Testis (tissue), 3 donors: ENCODE measurements around the gene SHISA7. TPM values are rescaled to one million over a fixed set of nuclear protein-coding genes. Genes with fewer than 3 reads are reported as not detected.

Experiments
- DNase-seq: peaks from one replicate; pipeline ENCODE4 v3.0.0-alpha.2; 2019
- H3K27ac ChIP-seq, 2 donors: fragments of 200-600 bp; sonication (generic); one replicate each; pipeline ENCODE4 v1.5.1; 2019
- H3K27me3 ChIP-seq: fragments of 200-600 bp; sonication (generic); one replicate; pipeline ENCODE4 v1.5.1; 2019
- H3K36me3 ChIP-seq: fragments of 200-600 bp; sonication (generic); one replicate; pipeline ENCODE4 v1.5.1; 2017; ENCODE audit warnings: low read depth; ENCODE audit errors: missing control alignments
- H3K4me1 ChIP-seq: fragments of 200-600 bp; sonication (generic); one replicate; pipeline ENCODE4 v1.5.1; 2019
- H3K4me3 ChIP-seq, 2 donors: fragments of 200-600 bp; sonication (generic); one replicate each; pipeline ENCODE4 v1.5.1; 2017 to 2019
- H3K9me3 ChIP-seq: fragments of 200-600 bp; sonication (generic); one replicate; pipeline ENCODE4 v1.5.1; 2017
- POLR2A ChIP-seq: fragments of 450-650 bp; IDR thresholded peaks from one replicate; pipeline ENCODE4 v1.6.1; 2017; ENCODE audit warnings: antibody characterized with exemption, mild to moderate bottlenecking, moderate library complexity
- WGBS, 2 donors: methylation state at CpG; one replicate each; pipeline ENCODE4 v1.1.5; 2018; 5-methylcytosine and 5-hydroxymethylcytosine counted together
- intact Hi-C: fragments of 100-400 bp; cut with DNase I; formaldehyde crosslinking; loops from one replicate; pipeline ENCODE4 v1.15.1; 2023; ENCODE audit warnings: low total_unique reads
- polyA plus RNA-seq: library from polyadenylated mRNA; stranded (reverse); fragments of 350-450 nt; fragmentation: Illumina TruSeq; extraction: RNeasy Lipid Tissue Mini Kit (QIAGEN cat#74804); gene quantifications from one replicate; pipeline ENCODE4 v1.2.3, GENCODE V29; 2014; ENCODE audit warnings: low read depth, low replicate concordance; ENCODE audit not compliant: insufficient read depth
- total RNA-seq, 2 donors: library from RNA; depleted of rRNA; stranded (reverse); fragments of >200 nt; gene quantifications; one replicate each; pipeline ENCODE4 v1.2.3, GENCODE V29; 2016
- TF ChIP-seq, protein P1 (sequence below), 3 experiments: fragments of 450-650 bp in 2 of 3; fragments of 200-600 bp in 1 of 3; sonication (generic) in 1 of 3; IDR thresholded peaks; one replicate each; pipeline ENCODE4 v1.5.1; 2016 to 2019; ENCODE audit warnings: antibody characterized with exemption in 3 of 3, mild to moderate bottlenecking in 2 of 3, moderate library complexity in 1 of 3

Gene SHISA7
- total and polyA plus RNA-seq, 3 donors from 2014 or later: 0.43 to 1.0 (median 0.45) TPM

DNA sequence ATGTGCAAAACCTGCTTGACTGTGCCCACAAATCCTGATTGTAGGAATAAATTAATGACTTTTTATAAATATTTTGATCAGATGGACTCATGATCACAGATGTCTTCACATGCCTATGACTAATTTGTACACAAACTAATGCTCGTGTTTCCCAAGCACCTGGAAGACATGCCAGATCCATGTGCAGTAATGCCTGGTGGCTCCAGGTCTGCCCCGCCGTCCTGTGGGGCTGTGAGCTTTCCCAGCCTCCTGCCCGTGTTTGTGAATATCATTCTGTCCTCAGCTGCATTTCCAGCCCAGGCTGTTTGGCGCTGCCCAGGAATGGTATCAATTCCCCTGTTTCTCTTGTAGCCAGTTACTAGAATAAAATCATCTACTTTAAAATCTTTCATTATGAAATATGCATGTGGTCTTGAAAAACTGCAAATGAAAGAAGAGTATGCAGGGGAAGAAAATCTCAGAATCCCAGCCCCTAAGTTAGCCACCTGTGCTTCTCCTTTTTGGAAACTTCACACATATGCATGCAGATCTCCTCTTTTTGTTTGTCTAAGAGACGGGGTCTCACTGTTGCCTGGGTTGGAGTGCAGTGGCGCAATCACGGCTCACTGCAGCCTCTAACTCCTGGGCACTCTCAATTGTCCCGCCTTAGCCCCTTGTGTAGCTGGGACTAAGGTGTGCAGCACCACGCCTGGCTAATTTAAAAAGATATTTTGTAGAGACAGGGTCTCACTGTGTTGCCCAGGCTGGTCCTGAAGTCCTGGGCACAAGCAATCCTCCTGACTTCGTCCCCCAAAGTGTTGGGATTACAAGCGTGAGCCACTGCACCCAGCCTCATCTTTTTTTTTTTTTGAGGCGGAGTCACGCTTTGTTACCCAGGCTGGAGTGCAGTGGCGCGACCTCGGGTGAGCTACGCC is 51.1 kb downstream of the SHISA7 start:
- no peak overlapping the region for H3K4me3 ChIP-seq
- H3K27ac ChIP-seq: no peak overlapping the region
- TF ChIP-seq, protein P1, sequence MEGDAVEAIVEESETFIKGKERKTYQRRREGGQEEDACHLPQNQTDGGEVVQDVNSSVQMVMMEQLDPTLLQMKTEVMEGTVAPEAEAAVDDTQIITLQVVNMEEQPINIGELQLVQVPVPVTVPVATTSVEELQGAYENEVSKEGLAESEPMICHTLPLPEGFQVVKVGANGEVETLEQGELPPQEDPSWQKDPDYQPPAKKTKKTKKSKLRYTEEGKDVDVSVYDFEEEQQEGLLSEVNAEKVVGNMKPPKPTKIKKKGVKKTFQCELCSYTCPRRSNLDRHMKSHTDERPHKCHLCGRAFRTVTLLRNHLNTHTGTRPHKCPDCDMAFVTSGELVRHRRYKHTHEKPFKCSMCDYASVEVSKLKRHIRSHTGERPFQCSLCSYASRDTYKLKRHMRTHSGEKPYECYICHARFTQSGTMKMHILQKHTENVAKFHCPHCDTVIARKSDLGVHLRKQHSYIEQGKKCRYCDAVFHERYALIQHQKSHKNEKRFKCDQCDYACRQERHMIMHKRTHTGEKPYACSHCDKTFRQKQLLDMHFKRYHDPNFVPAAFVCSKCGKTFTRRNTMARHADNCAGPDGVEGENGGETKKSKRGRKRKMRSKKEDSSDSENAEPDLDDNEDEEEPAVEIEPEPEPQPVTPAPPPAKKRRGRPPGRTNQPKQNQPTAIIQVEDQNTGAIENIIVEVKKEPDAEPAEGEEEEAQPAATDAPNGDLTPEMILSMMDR (IDR thresholded peaks at IDR 0.05): no peak
- TF ChIP-seq POLR2A: no peak
- H3K9me3 ChIP-seq: no peaks in the 10 kb centered on the region
- intact Hi-C loops: no loop called here
- H3K4me1 ChIP-seq: peaks cover 22% of the 10 kb centered on the region
- DNase-seq: no peak
- no peaks in the 10 kb centered on the region for H3K27me3 ChIP-seq
- 83 to 86% methylated on average over 18 of the region's 18 CpGs for WGBS, 2 donors
- H3K36me3 ChIP-seq: no peaks in the 10 kb centered on the region

GRCh38 chr19:55391191-55391670 is 51.9 kb downstream of the SHISA7 start:
- no peak overlapping the region for H3K27ac ChIP-seq
- H3K9me3 ChIP-seq: no peaks in the 10 kb centered on the region
- no peak for DNase-seq
- 78 to 85% methylated on average over 6 to 12 of the region's 12 CpGs for WGBS, 2 donors
- H3K27me3 ChIP-seq: no peaks in the 10 kb centered on the region
- H3K4me1 ChIP-seq: peaks cover 25% of the 10 kb centered on the region
- no peaks in the 10 kb centered on the region for H3K36me3 ChIP-seq
- no peak for TF ChIP-seq POLR2A
- TF ChIP-seq, protein P1 (IDR thresholded peaks at IDR 0.05): no peak
- H3K4me3 ChIP-seq: no peak overlapping the region
- intact Hi-C loops: no loop called here

GRCh38 chr19:55390461-55390880 is 52.6 kb downstream of the SHISA7 start:
- intact Hi-C loops: no loop called here
- no peak overlapping the region for H3K27ac ChIP-seq
- H3K4me1 ChIP-seq: peaks cover 25% of the 10 kb centered on the region
- H3K36me3 ChIP-seq: no peaks in the 10 kb centered on the region
- no peak for TF ChIP-seq POLR2A
- TF ChIP-seq, protein P1 (IDR thresholded peaks at IDR 0.05): no peak
- WGBS, 2 donors: 65 to 70% methylated on average over 7 of the region's 7 CpGs
- no peak overlapping the region for H3K4me3 ChIP-seq
- no peaks in the 10 kb centered on the region for H3K27me3 ChIP-seq
- H3K9me3 ChIP-seq: no peaks in the 10 kb centered on the region
- no peak for DNase-seq

DNA sequence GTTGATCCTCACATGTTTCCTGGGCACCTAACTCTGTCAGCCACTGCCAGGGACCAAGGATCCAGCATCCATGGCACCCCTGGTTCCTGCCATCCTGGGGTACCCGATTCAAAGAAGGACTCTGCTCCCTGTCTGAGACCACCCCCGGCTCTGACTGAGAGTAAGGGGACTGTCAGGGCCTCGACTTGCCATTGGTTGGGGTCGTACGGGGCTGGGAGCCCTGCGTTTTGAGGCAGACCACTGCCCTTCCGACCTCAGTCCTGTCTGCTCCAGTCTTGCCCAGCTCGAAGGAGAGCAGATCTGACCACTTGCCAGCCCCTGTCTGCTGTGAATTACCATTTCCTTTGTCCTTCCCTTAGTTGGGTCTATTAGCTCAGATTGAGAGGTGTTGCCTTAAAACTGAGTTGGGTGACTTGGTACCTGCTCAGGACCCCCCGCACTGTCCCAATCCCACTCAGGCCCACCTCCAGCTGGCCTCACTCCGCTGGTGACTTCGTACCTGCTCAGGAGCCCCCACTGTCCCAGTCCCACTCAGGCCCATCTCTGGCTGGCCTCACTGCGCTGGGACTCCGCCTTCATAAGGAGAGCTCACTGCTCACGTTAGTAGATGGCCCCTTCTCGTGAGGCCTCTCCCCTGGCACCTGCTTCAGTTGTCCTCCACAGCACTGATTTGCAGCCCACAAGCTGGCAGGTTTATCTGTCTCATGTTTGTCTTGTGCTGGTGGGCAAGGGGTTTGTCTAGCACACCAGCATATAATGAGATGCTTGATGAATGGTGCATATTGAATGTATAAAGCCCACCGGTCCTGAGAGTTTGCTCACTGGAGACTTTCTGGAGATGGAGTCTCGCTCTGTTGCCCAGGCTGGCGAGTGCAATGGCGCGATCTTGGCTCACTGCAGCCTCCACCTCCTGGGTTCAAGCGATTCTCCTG is 53.4 kb downstream of the SHISA7 start:
- 81 to 86% methylated on average over 15 to 21 of the region's 21 CpGs for WGBS, 2 donors

More for the DNA sequence above, 53.4 kb downstream of the SHISA7 start:
- TF ChIP-seq, protein P1 (IDR thresholded peaks at IDR 0.05): no peak
- TF ChIP-seq POLR2A: no peak
- Histone ChIP-seq H3K9me3 (no peaks in the 10 kb centered on the region), H3K4me3 (no peak overlapping the region), H3K27me3 (no peaks in the 10 kb centered on the region), H3K4me1 (peaks cover 30% of the 10 kb centered on the region), H3K27ac (no peak overlapping the region), H3K36me3 (no peaks in the 10 kb centered on the region)
- intact Hi-C loops: no loop called here
- DNase-seq: no peak
